HG03571 (cell line): Measurements from ENCODE around the gene FES.
"Not testable (repeated sequence)": the region's sequence is repeated elsewhere in the genome, so short reads cannot be mapped to it uniquely, and the experiment has no call there.

Experiments used
- ATAC-seq: cut with Tn5 transposase; IDR thresholded peaks from one replicate; pipeline ENCODE4 v1.9.1; 2021; ENCODE audit not compliant: unreplicated experiment

Gene FES

DNA sequence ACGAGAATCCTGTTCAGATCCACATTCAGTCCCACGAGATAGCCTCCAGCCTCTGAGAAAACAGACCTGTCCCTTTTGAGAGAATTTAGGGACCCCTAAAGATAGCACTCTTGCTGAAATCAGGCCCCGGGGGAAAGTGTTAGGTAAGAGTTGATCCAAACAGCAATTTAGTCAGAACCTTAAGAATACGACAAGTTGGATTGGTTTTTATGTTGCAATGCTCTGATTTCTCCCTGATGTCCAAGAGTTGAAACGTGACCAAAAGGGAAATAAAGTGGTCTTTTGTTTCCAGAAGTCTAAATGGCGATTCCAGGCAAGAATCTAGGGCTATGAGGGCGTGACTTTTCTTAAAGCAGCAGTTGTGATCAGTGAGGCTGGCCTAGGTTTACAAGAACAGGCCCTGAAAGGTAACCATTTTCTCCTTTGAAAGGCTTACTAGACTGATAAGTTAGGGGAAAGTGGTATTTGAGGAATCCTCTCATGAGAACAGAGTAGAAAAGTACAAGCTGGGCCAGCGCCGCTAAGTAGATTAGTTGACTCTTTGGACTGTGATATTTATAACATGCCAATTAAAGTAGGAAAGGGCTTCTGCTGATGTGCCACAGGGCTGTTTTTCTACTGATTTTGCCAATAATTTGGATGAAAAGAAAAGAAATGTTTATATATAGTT lies 23.7 kb downstream of the FES start:
- no peak for ATAC-seq

DNA sequence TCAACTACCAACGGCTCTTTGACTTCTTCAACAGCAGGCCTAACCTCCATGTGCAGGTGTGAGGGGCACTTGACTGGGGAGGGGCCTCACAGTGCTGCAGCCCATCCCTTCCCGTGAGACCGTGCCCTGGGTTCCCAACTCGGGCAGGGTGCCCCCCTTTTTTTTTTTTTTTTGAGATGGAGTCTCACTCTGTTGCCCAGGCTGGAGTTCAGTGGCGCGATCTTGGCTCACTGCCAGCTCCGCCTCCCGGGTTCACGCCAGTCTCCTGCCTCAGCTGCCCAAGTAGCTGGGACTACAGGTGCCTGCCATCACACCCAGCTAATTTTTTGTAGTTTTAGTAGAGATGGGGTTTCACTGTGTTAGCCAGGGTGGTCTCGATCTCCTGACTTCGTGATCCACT lies 25.1 kb downstream of the FES start:
- not testable (repeated sequence) for ATAC-seq

DNA sequence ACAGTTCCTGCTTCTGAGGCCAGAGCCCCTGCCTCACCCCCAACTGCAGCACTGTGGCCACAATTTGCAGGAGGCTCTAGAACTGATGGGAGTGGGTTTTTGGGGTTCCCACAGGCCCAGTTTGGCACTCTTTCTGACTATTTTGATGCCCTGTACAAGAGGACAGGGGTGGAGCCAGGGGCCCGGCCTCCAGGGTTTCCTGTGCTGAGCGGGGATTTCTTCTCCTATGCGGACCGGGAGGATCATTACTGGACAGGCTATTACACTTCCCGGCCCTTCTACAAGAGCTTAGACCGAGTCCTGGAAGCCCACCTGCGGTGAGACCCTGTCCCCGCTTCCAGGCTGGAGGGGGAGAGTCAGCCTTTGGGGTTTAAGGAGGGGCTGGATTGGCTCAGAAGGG lies 25.7 kb downstream of the FES start:
- ATAC-seq, result no peak

DNA sequence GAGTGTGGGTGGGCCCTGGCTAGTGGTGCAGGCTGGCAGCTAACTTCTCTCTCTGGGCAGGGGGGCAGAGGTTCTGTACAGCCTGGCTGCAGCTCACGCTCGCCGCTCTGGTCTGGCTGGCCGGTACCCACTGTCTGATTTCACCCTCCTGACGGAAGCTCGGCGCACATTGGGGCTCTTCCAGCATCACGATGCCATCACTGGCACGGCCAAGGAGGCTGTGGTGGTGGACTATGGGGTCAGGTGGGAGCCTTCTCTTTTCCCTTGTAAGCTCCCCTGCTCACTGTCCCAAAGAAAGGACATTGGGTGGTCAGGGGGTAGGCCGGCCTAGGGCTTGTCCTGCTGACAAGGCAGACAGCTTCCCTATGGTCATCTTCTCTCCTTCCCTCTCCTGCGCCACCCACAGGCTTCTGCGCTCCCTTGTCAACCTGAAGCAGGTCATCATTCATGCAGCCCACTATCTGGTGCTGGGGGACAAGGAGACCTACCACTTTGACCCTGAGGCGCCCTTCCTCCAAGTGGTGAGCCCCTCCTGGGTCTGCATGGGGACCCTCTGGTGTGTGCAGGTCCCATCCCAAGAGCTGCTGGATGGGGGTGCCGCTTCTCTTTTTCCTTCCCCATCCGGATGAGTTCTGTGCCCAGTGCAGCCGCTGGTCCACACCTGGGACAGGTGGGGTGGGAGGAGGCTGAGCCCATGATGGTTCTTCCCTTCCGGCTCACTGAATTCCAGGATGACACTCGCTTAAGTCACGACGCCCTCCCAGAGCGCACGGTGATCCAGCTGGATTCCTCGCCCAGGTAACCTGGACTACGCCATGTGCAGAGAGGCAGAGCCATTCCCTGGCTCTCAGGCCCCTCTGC lies 26.4 kb downstream of the FES start:
- no peak for ATAC-seq

DNA sequence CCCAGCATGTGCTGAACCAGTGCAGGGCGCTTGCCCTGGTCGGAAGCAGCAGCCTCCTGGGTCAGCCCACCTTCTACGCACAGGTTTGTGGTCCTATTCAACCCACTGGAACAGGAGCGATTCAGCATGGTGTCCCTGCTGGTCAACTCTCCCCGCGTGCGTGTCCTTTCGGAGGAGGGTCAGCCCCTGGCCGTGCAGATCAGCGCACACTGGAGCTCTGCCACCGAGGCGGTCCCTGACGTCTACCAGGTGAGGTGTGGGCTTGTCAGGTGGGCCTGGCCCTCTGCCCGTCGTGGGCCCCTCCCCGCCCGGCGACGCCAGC lies 27.0 kb downstream of the FES start:
- ATAC-seq, result no peak

DNA sequence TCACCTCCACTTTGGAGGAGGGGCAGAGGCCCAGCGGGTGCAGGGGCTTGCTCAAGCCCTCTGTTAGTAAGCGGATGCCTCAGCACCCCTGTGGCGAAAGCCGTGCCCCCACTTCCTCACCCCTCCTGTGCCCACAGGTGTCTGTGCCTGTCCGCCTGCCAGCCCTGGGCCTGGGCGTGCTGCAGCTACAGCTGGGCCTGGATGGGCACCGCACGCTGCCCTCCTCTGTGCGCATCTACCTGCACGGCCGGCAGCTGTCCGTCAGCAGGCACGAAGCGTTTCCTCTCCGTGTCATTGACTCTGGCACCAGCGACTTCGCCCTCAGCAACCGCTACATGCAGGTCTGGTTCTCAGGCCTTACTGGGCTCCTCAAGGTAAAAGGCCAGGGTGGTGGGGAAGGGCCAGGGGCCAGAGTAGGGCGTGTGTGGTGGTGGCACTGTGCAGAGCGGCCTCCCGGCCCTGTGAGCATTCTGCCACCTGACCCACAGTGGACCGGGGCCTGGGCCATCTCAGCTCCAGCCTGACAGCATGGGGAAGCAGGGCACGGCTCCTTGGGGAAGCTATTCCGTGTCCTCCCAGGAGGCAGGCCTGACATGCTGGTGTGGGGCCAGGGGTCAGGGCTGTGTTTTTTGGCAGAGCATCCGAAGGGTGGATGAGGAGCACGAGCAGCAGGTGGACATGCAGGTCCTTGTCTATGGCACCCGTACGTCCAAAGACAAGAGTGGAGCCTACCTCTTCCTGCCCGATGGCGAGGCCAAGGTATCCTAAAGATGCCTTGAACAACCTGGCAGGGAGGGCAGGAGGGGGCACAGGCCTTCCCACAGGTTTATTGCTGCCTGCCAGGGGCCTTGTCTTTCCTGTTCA lies 27.8 kb downstream of the FES start:
- ATAC-seq, result no peak

DNA sequence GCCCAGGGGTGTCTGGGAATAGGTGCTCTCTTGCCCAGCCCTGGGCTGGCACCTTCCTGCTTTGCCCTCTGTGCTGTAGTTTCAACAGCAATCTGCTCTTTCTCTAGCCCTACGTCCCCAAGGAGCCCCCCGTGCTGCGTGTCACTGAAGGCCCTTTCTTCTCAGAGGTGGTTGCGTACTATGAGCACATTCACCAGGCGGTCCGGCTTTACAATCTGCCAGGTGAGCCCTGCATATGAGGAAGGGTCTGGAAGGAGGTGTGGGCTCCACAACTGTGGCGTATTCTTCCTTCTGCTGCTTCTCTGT lies 28.4 kb downstream of the FES start:
- ATAC-seq, result no peak

DNA sequence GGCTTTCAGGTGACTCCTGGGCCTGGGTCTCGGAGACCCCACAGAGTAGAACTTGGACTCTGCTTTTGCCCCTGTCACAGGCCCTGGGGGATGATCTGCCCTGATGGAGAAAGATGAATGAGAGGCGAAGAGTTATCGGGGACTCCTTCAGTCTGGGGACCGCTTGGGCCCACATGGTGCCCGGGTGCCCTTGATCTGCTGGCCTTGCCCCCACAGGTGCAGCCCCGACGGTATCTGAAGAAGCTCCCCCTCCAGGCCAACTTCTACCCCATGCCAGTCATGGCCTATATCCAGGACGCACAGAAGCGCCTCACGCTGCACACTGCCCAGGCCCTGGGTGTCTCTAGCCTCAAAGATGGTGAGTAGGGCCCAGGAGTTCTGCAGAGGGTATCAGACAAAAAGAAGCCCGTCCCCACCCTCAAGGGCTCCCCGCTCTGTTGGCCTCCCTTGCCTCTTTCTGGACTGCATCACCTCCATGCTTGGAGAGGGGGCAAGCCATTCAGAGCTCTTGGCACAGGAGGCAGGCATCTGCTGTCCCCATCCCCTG lies 29.2 kb downstream of the FES start:
- ATAC-seq, result no peak

DNA sequence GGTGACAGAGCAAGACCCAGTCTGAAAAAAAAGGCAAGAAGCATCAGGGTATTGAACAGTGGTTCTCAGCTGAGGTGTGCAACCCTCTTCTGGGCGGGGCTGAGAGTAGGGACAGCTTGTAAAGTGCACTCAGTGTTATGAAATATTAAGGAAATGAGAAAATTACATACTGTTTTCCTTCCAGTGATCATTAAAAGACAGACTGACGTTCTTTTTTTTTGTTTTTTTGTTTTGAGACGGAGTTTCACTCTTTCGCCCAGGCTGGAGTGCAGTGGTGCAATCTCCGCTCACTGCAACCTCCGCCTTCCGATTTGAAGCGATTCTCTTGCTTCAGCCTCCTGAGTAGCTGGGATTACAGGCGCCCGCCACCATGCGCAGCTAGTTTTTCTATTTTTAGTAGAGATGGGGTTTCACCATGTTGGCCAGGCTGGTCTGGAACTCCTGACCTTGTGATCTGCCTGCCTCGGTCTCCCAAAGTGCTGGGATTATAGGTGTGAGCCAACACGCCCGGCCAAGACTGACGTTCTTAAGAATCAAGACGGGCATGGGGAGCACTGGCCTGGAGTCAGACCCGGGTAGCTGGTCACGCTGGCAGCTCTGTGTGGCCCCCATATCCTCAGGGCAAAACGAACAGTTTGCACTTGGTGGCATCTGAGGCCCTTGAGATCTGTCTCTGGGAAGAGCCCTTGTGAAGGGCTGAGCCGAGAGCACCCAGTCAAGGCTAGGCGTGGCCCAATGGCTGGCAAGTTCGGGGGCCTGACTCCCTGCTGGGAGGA lies 30.2 kb downstream of the FES start:
- ATAC-seq, result no peak

DNA sequence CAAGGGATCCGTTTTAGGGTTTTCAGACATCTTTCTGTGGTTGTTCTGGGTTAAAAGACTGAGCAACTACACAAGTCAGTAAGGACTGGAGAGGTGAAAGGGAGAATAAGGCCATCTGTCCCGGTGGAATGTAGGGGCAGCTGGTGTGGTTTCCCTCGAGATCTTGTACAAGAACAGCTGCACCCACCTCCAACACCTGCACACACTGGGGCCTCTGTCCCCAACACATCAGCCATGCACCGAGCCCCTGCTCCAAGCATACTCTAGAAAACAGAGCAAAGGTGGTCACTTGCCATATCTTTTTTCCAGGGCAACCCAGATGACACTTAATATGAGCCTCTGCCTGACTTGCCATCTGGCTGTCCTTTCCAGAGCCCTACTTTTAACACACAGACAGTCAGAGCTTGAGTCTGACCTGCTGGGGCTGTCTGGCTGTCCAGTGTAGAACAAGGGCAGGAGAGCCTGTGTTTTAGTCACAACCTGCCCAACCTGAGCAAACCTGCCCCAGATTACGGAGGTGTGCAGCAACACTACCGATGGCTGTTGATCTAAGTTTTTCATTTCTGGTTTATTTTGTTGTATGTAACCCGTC lies 31.0 kb downstream of the FES start:
- no peak for ATAC-seq

DNA sequence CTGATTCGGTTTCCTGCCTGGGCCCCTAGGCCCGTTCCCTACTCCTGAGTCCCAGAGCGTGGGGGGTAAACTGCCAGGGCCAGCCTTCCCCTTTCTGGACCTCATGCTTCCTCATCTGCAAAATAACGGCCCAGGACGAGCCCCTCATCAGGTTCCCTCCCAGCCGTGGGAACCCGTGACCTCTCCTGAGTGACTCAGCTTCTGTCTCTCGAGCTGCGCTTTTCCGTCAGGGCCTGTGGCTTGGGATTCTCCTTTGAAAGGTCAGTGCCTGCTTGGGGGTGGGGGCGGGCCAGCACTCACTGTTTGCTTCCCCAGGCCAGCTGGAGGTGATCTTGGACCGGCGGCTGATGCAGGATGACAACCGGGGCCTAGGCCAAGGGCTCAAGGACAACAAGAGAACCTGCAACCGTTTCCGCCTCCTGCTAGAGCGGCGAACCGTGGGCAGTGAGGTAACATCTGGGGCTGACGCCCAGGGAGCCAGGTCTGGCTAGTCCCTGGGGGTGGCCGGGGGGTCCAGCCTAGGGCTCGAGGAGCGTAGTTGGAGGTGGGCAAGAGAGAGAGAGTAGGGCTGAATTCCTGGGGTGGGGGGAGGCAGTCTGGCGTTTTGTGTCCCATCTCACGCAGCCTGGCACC lies 31.6 kb downstream of the FES start:
- ATAC-seq, result no peak

DNA sequence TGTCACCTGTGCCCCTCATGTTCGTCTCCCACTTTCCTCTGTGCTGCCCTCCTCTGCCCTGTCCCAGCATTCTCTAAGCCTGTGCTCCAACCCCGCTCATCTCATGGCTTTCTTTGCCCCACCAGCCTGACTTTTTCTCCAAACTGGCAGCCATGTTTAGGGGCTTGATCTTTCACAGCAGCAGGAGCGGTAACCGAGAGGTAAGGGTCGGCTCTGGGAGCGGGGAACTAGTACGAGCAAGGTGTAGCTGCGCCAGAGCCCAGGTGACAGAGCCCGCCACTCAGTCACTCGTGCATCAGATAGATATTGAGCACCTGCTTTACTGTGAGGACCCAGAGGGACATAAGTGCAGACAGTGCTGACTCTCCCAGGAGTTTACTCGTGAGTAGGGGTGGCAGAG lies 32.2 kb downstream of the FES start:
- ATAC-seq, result no peak

DNA sequence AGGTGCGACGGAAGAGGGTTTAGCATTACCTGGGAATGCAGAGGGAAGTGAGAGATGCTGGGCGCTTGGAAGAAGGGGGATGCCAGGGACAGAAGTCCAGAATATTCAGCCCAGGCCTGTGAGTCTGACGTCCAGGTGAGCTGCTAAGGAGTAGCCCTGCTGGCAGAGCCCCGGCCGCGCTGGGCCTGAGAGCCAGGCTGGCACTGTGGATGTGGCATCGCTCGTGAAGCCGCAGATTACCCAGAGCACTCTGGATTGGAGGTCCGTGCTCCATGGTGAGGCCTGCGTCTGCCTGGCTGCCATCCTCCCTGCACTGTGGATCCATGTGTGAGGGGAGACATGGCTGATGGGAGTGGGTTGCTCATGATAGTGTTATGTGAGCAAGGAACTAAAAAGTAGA lies 33.3 kb downstream of the FES start:
- no peak for ATAC-seq

DNA sequence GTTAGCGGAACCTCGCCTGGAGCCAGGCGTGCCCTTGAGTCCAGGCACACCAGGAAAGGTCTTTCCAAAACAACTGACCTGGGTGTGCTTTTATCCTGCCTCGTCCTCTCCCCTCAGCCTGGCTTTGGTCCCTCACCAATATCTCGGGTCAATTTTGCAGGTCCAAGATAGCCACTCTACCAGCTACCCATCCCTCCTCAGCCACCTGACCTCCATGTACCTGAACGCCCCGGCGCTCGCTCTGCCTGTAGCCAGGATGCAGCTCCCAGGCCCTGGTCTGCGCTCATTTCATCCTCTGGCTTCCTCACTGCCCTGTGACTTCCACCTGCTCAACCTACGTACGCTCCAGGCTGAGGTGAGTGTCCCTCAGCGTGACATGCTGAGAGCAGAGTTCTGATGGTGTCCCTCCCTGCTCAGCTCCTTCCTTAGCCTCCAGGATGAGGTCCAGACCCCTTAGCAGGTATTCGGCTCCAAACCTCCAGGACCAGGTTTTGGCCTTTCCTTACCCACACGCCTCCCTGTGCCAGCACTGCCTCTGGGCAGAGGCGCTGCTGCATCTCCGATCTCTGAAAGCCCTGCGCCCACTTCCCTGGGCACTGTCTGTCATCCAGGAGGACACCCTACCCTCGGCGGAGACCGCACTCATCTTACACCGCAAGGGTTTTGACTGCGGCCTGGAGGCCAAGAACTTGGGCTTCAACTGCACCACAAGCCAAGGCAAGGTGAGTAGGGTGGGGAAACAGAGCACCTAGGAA lies 33.9 kb downstream of the FES start:
- no peak for ATAC-seq

DNA sequence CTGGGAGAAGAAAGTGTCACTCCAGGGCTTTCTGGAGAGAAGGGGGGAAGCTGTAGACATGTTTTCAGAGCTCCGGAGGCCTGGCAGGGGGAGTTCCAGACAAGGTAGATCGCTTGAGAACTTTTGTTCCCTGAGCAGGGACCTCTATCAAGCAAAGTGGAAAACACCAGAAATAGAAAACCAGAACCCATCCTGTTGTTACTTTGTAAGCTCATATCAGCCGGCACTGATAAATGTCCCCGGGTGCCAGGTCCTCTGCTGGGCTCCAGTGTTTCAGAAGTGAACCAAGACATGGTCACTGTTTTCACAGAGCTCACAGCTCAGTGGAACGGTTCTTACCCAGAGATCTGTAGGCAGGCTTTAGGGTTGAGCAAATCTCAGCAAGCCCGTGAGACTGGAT lies 34.5 kb downstream of the FES start:
- no peak for ATAC-seq

DNA sequence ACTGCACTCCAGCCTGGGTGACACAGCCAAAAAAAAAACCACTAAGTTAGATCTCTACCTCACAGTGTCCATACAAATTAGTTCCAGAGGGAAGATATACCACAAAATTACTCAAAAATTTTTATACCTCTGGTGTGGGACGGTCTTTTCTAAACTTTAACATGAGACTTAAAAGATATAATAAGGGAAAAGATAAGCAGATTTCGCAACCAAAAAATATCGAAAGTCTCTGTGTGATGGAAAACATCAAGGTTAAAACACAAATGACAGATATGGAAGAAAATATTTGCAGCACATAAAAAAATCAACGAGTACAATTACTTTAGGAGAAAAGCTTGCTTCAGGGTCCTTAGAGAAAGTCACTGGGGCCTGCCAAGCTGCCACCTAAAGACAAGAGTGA lies 37.6 kb downstream of the FES start:
- no peak for ATAC-seq

DNA sequence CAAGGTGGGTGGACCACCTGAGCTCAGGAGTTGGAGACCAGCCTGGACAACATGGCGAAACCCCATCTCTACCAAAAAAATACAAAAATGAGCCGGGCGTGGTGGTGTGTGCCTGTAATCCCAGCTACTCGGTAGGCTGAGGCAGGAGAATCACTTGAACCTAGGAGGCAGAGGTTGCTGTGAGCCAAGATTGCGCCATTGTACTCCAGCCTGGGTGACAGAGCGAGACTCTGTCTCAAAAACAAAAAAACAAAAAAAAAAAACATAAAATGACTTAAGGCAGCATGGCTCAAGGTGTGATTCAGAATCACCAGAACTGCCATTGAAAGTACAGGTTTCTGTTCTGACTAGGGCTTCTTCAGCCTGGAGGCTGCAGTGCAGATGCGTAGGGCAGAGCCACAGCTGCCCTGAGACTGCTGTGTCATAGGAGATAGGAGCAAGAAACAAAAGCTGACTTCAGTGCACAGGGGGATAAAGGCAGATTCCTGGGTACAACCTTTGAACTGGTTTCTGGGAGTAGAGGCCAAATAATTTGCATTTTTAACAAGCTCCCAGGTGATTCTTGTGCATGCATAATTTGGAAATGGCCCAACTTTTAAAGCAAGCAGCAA lies 38.5 kb downstream of the FES start:
- not testable (repeated sequence) for ATAC-seq

DNA sequence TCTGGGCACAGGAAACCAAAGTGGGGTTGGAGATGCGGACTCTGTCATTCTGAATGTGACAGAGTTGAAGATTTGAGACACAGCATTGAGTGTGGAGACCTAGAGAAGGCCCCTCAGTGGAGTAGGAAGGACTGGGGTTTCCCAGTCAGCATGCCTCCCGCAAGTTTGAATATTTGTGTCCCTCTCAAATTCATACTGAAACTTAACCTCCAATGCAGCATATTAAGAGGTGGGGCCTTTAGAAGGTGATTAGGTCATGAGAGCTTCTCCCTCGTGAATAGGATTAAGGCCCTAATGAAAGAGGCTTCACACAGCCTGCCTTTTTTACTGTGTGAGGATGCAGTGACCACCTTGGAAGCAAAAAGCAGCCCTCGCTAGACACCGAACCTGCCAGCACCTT lies 40.1 kb downstream of the FES start:
- ATAC-seq, result peak; percentile 71

DNA sequence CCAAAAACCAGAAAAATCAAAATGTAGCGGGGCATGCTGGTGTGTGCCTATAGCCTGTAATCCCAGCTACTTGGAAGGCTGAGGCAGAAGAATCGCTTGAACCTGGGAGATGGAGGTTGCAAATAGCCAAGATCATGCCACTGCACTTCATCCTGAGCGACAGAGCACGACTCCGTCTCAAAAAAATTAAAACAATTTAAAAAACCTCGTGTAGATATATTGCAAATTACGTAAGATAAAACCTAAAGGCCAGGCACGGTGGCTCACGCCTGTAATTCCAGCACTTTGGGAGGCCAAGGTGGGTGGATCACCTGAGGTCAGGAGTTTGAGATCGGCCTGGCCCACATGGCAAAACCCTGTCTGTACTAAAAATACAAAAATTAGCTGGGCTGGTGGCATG lies 42.5 kb downstream of the FES start:
- ATAC-seq, result not testable (repeated sequence)
